ENCODE data around the gene ADD3. TPM values are rescaled to one million over a fixed set of nuclear protein-coding genes. Genes with fewer than 3 reads are reported as not detected.

Gene ADD3
- total and polyA plus RNA-seq, 7 donors, result 4.2 to 26.3 (median 10.4) TPM

GRCh38 chr10:110156046-110156445, 148.3 kb downstream of the ADD3 start:
- H3K27me3 ChIP-seq (ENCODE audit: insufficient read depth in 3 of 3, low read length in 2 of 3), result peaks cover 0 to 6% (median 1%) of the 10 kb centered on the region in 3 donors
- no peak for TF ChIP-seq CTCF (IDR thresholded peaks at IDR 0.05)
- no peaks in the 10 kb centered on the region for H3K9me3 ChIP-seq
- WGBS, 3 donors, result 90 to 93% (median 90%) methylated on average over 8 of the region's 8 CpGs
- intact Hi-C loops (cut with DNase I), result no loop called here
- no peak overlapping the region for H3K27ac ChIP-seq
- no peaks in the 10 kb centered on the region for H3K4me1 ChIP-seq
- DNase-seq (no peak), ATAC-seq (no peak)
- H3K4me3 ChIP-seq, result no peak overlapping the region
- H3K36me3 ChIP-seq (ENCODE audit: insufficient read depth in 1 of 2, low read depth in 1 of 2), result no peaks in the 10 kb centered on the region

GRCh38 chr10:110158051-110159005, 150.5 kb downstream of the ADD3 start:
- DNase-seq (no peak), ATAC-seq (no peak)
- Histone ChIP-seq H3K4me1 (no peaks in the 10 kb centered on the region), H3K27ac (no peak overlapping the region), H3K9me3 (no peaks in the 10 kb centered on the region), H3K27me3 (ENCODE audit: insufficient read depth in 3 of 3, low read length in 2 of 3) (peaks cover 0 to 6% (median 1%) of the 10 kb centered on the region in 3 donors), H3K4me3 (no peak overlapping the region), H3K36me3 (ENCODE audit: insufficient read depth in 1 of 2, low read depth in 1 of 2) (no peaks in the 10 kb centered on the region)
- 76 to 80% (median 79%) methylated on average over 11 of the region's 11 CpGs for WGBS, 3 donors
- TF ChIP-seq CTCF (IDR thresholded peaks at IDR 0.05), result no peak
- intact Hi-C loops (cut with DNase I), result no loop called here

- no peaks in the 10 kb centered on the region for H3K4me1 ChIP-seq
- H3K36me3 ChIP-seq (ENCODE audit: insufficient read depth in 1 of 2, low read depth in 1 of 2), result no peaks in the 10 kb centered on the region
- ATAC-seq (no peak), DNase-seq (no peak)
- H3K27me3 ChIP-seq (ENCODE audit: insufficient read depth in 3 of 3, low read length in 2 of 3), result peaks cover 0 to 6% (median 0%) of the 10 kb centered on the region in 3 donors
- no peaks in the 10 kb centered on the region for H3K9me3 ChIP-seq
- no peak overlapping the region for H3K27ac ChIP-seq
- no peak overlapping the region for H3K4me3 ChIP-seq
- intact Hi-C loops (cut with DNase I), result no loop called here
- no peak for TF ChIP-seq CTCF (IDR thresholded peaks at IDR 0.05)
- WGBS, 3 donors, result 86 to 91% (median 86%) methylated on average over 4 of the region's 4 CpGs
Observed at GRCh38 chr10:110160081-110160480, 152.3 kb downstream of the ADD3 start.

GRCh38 chr10:110160522-110160921, 152.7 kb downstream of the ADD3 start:
- intact Hi-C loops (cut with DNase I), result no loop called here
- ATAC-seq, result no peak

More at GRCh38 chr10:110160522-110160921, 152.7 kb downstream of the ADD3 start:
- Histone ChIP-seq H3K27me3 (ENCODE audit: insufficient read depth in 3 of 3, low read length in 2 of 3) (peaks cover 0 to 11% (median 0%) of the 10 kb centered on the region in 3 donors), H3K27ac (no peak overlapping the region), H3K36me3 (ENCODE audit: insufficient read depth in 1 of 2, low read depth in 1 of 2) (no peaks in the 10 kb centered on the region), H3K4me1 (no peaks in the 10 kb centered on the region), H3K4me3 (no peak overlapping the region), H3K9me3 (no peaks in the 10 kb centered on the region)
- DNase-seq, result no peak
- TF ChIP-seq CTCF (IDR thresholded peaks at IDR 0.05), result no peak

Data from psoas muscle (tissue), 8 donors.